Cerebellar cortex (tissue), 1 donor: ENCODE measurements around the gene MOB3B.

ENCODE experiments used
- DNase-seq: peaks from one replicate; pipeline ENCODE4 v3.0.0-alpha.2; 2015; ENCODE audit warnings: low spot score

Gene MOB3B

DNA sequence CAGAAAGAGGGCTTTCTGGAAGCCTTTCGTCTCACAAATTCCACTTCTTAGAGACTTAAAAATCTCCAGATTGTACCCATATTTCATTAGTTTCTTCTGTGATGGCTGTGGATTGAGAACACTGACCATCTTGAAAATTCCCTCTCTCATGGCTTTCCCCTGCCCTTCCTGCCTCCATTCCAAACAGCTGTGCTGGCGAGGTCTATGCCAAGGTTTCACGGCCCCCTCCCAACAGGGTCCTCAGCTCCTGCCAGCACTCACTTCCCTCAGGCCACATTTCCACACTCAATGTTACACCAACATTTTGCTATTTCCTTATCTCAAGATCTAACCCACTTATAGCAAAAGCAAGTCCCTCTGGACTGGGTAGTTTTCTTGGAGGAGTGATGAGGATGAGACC, 192.4 kb downstream of the MOB3B start:
- no peak for DNase-seq

DNA sequence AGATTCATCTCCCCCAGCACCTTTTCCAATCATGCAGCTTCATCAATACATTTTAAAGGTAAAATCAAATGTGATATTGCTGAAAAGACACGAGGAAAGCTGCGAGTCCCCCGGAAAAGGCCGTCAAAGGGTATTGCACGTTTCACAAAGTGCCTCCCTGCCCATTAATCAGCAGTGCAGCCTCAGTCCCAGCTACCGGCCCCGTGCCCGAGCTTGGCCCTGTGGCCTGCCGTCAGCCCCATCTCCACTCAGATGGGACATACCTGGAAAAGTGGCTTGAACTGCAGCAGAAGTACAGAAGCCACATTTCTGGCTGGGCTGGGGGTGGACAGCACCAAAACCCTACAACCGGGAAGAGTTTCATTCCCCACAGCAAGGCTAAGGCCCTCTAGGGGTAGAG, 192.8 kb downstream of the MOB3B start:
- DNase-seq = no peak

DNA sequence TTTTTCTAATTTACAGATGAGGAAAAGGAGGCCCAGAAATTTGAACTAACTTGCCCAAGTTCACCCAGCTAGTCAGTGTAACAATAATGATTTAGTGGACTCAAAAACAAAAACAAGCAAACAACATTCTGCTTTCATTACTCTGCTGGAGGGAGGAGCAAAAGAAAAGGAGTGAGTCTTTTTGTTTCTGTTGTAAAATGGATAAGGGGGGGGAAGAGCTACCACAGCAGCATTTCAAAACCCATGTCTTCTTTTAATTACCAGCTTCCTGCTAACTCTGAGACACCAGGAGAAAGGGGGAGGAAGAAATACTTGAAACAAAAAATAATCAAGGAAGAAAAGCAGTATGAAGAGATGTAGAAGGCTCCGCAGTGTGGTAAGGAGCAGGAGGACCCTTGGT, 193.5 kb downstream of the MOB3B start:
- no peak for DNase-seq

DNA sequence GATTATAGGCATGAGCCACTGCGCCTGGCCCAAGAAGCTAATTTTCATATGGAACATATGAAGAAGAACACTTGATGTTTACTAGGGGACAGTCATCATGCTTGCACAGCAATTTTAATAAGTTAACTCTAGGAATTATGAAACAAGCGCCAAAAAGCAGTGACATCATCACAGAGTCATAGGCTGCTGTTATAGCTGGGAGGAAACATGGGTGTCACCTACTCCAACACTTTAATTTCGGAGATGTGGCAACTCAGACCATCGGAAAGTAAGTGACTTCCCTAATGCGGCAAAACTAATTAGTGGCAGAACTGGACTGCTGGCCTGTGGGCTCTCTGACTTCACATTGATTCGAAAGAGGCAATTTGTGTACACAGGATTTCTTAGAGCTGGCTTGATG, 194.5 kb downstream of the MOB3B start:
- no peak for DNase-seq

DNA sequence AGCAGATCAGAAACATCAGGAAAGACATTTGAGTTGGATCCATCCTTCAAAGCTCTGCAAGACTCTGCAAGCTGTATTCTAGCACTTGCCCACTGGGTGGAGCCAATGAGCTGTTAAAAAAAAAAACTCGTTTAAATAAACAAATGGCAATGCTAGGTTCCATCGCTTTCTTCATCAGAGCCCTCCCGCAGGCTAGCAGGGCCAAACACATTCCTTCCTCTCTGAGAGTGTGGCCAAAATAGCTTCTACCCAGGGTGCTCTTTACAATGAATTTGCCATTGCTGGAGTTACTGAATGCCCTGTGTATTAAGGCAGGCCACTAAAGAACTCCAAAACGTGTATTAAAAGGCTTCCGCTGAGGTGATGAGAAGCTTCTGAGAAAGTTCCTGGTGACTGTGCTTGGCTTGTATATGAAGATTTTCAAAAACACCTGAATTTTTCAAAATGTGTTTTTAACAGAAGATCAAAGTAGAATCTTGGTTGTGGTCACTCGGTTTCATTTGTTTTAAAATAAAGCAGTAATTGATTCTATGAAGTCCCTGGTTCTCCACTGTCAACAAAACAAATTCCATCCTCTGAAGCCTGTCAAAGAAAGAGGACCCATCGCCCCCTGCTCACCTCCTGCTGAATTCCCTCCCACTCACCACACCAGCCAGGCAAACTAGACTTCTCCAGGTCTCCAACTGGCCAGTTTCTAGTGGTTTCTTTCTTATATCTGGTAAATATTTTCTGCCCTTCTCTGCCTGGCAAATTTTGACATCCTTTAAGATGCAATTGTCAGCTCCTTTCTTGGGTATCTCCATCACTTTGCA, 196.2 kb downstream of the MOB3B start:
- peak; percentile 93 for DNase-seq

DNA sequence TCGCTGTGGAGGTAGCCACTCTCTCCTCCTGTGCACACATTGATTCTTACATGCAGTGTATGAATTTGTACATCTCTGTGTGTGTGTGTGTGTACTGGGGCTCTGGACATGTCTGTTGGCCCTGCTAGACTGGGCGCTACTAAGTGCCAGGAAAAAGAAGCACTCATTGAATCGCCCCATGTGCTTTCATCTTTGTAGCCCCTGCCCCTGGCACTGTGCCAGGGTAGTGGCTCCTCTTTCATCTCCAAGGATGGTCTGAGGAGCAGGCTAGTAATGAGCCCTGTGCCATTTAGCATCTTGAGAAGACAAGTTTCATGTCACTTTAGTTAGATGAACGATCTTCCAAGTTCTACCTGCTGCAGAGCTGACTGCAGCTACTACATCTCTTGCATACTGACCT, 198.2 kb downstream of the MOB3B start:
- no peak for DNase-seq

DNA sequence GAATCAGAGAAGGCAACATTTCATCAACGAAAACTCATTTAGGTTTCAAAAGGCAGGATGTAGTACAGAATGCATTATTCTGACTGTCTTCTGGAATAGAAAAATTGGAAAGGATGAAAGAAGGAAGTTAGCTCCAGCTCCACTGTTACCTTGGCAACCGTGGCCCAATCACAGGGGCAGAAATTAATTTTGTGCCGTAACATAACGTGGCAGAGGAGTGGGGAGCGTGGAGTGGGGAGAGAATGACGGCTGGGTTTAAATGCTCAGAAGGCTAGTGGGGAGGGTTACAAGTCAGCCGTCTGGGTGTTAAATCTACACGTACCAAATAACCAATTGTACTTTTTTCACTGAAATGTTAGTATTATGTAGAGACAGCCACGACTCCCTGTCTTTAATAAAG, 200.3 kb downstream of the MOB3B start:
- no peak for DNase-seq

DNA sequence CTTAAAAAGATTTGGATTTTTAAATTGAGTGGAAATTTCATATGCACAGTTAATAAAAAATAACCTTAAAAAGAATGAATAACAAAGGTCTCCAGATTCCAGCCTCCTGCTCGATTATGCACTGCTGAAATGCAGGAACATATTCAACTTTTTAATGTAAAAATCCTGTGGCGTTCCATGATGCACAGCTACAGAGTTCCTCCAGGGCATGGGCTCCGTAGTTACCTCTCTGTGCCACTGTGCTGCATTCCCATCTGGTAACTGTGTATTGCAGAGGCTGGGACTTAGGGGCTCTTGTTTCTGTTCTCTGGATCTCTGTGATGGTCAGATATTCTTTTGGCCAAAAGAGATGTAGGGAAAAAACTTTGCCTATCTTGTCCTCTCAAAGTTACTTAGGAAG, 201.1 kb downstream of the MOB3B start:
- DNase-seq = no peak

DNA sequence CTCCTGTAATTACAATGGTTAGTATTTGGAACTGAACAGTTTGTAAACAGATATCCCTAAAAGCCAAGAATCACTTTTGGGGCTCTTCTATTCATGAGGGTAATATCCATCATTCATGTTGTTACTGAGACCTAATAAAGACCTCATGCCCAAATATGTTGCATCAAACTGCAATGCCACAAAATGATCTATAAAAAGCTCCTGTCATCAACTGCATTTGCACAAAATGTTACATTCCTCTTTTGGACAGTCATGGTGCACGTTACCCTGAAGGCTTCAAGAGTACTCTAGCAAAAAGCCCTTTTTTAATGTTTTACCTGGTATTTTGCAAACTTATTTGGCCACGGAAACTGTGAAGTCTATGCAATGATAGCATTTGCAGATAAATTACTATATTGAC, 218.4 kb downstream of the MOB3B start:
- no peak for DNase-seq

DNA sequence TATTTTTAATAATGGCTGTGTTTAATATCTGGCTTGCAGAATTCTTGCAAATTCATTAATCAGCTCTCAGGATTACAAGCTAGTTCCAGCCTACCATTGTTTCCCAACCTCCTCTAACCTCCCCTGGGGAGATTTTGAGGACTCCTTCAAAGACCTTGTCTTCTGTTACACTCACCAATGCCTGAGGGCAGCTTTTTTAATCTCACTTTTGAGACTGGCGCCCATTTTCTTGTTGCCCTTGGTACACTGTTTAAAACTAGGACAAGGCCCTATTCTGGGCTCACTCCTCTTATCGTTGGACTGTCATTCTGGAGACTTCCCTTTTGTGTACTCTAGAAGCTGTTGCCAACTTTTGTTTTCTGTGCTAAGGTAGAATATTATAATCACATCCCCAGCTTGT, 219.0 kb downstream of the MOB3B start:
- DNase-seq = no peak

DNA sequence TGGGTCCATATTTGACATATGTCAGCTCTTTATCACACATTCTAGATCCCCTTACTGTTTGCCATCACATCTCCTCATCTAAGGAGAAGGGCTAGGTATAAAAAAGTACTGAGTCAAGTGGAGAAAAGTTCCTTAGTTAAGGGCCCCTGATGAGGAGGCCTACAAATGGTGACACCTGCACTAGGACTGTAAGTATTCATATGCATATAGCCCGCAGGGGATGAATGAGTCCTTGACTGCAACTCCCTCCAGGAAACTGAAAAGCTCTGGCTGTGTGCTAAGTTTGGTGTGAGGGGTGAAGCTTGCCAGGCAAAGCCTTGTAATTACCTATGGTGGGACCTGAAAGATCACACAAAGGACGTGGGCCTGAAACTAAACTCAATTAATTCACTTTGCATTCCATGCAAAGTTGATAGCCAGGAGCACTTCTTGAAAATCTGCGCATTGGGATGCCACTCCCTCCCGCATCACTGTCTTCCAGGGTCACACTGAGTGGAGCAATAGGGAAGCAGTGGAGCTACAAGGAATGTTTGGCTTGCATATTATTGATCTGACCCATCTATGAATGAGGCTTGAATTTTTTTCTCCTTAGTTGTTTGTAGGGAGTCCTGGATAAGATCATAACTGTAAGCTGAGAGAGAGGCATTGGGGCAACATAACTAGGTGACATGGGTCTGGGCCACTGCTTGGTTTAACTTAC, 220.8 kb downstream of the MOB3B start:
- DNase-seq = no peak

DNA sequence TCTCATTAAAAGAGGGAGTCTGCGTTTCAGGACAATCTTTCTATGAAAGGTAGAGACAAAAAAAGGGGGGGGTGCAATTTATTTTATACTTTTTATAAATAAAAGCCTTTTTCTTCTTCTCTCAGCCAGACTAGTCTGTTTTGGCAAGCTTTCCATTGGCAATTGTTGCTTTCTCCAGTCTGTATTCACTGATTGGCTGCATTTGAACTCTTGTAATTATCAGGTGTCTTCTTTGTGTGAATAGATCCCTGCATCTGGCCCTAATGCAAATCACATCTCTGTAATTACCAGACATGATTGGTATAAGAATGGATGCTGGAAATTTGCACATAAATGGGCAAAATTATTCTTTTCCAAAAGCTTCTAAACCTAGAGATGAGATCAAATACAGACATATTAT, 225.1 kb downstream of the MOB3B start:
- DNase-seq = no peak

DNA sequence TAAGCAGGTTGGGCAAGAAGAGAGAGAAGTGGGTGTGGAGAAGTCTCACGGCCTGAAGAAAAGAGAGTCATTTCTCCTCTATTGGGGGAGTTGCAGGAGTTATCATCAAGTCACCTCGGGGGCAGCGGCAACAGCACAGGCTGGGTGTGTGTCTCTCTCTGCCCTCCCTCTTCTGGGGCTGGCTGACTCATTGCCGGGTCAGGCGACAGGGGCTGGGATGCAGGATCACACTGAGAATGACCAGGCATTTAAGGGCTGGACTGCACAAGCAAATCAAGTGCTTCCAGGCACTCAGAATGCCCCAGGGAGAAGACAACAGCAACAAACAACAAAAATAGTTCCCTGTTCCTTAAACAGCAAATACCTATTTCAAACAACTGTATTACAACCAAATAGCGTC, 226.4 kb downstream of the MOB3B start:
- no peak for DNase-seq

DNA sequence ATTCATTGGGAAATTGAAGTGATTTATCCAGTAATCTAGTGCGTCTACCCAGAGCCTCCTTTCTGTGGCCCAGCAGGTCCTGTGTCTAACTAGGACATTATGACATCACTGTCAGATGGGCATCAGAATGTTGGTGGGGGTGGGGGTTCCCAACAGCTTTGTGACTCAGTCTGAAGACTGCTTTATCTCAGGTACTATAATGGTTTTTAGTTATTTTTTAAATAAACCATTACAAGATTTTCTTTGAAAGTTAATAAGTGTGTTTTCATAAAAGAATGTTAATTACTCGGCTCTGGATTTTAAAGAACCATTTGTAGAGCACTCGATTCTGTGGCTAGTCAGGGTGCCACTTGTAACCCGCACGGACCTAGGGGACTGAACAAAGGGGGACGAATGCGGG, 232.6 kb downstream of the MOB3B start, which contains the start of gene EQTN:
Gene EQTN, minus strand, starts transcription at position 101 of the 400 bp plus-strand sequence. Its CDS starts 95 bp downstream, at position 6.
- DNase-seq = no peak

DNA sequence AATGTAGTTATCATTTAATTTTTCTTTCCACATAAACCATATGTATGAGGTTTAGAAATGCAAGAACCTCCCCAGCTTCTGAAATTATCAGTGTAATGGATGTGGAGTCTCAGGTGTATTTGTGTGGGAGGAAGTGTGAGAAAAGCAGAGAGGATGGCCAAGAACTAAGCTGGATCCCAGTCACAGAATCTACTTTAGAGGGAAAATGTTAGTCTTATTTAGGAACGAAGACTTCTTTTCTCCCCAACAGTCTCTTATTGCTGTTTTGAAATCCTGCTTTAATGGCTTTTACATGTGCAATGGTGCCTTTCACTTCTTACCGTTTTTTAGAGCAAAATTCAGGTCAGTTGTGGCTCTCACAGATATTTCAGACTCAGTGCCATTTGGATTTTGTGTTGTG, 235.6 kb downstream of the MOB3B start:
- no peak for DNase-seq

DNA sequence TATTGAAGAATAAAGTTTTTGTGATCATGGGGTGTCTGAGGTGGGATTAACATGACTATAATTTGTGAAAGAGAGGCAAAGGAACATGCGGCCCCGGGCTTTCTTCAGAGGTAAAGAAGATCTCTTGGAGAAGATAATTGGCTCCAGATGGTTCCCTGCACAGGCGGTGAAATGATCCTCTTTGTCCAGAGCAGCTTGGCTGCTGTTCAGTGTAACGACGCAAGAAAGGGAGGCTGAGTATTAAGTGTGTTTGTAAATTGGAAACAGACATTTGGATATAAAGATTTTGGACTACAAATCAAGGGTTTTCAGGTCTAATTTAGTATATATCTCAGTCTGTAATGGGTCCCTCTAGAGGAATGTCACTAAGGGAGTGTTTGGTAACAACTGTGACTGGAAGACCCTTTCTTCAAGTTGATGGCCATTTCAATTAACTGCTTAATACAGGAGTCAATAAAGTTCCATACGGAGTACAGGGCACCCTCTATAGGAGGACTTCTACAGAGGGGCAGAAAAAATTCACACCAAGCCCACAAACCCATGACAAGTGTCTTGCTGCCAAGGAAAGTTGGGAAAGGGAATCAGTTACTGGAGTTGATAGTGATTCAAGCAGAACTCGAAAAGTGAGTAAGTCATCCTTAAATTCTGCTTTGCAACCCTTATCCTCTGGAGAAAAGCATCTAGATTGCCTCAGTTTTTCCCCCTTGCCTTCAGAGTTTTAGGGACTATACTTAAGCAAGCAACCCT, 236.8 kb downstream of the MOB3B start:
- DNase-seq = no peak

DNA sequence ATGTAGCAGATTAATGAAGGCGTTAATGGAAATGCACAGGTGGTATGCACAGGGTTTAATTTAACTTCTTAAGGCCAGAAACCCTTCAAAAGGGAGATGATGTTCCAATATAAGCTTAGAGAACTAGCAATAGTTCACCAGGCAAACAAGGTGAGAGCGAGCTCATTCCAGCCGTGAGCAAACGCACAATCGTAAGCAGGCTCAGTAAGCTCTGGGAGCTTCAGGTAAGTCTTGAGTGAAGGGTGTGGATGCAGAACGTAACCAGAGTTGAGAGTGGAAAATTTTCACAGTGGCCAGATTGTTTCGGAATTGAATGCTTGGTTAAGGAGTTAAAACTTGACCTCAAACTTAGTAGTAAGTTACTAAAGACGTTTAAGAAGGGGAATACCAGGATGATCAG, 238.3 kb downstream of the MOB3B start:
- DNase-seq = no peak

DNA sequence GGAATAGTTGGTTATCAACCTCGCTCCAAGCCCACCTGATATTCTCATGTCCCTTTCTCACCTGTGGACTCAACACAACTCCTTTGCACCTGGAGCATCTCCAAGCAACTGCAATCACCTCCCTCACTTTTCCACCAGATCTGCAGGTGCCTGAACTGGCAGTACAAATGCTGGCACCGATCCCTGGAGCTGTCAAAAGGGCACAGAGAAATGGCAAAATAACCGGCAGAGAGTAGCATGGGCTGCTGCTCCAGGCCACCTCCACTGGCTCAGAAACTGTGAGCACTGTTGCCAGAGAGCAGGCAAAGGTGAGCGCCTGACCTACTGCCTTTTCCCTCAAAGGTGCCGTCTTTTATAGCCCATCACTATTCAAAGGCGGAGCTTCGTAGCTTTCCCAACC, 247.3 kb downstream of the MOB3B start:
- no peak for DNase-seq

DNA sequence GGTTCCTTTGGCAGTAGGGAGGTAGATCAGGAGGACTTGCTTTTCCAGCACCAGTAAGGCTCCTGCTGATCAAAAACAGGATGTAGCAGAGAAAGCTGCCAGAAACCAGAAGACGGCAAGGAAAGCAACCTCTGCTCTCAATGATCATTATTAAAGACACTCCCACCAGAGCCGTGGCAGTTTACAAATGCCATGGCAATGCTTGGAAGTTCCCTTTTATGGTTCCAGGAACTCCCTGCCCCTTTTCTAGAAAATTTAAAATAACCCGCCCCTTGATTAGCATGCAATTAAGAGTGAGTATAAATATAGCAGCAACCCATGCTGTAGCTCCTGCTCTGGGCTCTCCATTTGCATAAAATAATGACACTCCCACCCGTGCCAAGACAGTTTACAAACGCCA, 248.8 kb downstream of the MOB3B start:
- no peak for DNase-seq

DNA sequence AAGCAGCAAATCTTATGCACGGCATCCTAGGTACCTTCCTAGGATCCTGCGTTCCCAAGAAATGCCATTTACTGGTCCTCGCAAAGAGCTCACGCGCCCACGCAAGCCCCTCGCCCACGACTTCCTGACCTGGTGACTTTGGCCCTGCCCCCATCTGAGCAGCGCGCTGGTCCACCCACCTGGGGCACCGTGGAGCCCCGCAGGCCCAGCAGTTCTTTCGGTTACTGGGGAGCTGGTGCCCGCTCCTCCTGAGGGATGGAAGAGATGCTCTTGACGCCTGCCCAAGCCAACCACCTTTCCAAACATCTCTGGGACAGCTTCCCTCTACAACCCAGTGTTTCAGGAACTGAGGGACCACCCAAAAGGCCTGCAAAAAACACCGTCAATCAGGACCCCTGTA, 249.4 kb downstream of the MOB3B start:
- no peak for DNase-seq

DNA sequence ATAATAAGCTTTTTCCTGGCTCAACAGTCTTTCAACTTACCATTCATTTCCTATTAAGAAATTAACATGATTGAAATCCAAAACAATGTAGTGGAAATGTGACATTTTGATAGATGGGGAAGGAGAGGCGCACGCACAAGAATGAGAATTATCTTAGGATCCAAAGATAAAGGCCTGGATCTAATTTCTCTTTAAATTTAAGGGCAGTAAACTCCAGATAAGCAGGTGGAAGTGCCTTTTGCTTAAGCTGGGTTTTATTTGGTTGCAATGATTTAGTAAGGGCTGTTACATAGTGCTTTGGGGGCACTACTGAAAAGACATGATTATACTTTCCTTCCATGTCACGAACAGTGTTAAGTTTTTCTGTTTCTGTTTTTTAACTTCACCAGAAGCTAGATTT, 250.0 kb downstream of the MOB3B start:
- no peak for DNase-seq

DNA sequence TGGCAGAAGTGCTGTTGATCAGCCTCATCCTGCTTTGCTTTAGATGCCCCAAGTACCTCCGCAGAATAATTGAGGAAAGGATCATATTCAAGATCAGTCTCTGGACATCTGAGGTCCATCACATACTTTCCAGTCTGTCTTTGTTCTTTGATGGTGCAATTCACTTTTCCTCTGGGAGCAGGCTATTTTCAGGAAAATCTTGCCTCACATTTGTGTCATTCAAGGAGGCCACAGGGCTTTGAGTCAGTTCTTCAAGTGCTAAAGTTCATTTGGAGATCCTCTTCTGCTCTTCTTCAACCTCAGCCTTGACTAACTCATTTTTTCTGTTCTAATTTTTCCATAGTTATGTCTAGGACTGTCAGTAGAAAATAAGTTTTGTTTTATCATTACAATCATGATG, 251.2 kb downstream of the MOB3B start:
- no peak for DNase-seq
